GM12892 (cell line): ENCODE measurements around the gene RAPGEFL1.

Experiments
- DNase-seq: peaks from one replicate; pipeline ENCODE4 v3.0.0; 2011; ENCODE audit not compliant: insufficient read length
- FAIRE-seq: peaks from 2 replicates; lab custom pipeline; 2011; peaks lifted over from hg19 to GRCh38; lab: Jason Lieb, UNC
- POLR2A ChIP-seq: IDR thresholded peaks from 2 replicates; pipeline ENCODE4 v1.6.1; 2011; ENCODE audit warnings: low read depth, low read length, control low read depth
- POLR2AphosphoS5 ChIP-seq: IDR thresholded peaks from 2 replicates; pipeline ENCODE4 v1.6.1; 2011; ENCODE audit warnings: low read depth, low read length, control low read depth
- TAF1 ChIP-seq: IDR thresholded peaks from 2 replicates; pipeline ENCODE4 v1.6.1; 2011; ENCODE audit warnings: low read depth, mild to moderate bottlenecking, control low read depth, low read length, borderline replicate concordance

Gene RAPGEFL1

DNA sequence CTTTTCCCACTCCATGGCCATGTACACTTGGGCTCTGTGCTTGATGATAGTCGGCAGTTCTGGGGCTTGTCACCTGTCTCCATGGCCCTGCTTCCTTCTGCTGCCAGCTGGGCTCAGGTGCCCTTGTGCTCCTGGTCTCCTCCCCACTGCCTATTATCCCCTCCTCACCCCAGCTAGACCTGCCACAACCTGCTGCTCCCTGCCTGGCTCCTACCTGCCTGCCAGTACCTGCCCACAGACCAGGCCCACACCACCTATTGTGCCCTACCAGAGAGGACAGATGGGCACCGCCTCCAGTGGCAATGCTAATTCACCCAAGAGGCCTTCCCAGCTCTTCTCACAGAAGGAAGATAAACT, 538 bp upstream of the RAPGEFL1 start:
- no peak for TF ChIP-seq POLR2A
- TF ChIP-seq POLR2AphosphoS5 = no peak
- TF ChIP-seq TAF1 = no peak
- FAIRE-seq (peak; percentile 21), DNase-seq (no peak)

DNA sequence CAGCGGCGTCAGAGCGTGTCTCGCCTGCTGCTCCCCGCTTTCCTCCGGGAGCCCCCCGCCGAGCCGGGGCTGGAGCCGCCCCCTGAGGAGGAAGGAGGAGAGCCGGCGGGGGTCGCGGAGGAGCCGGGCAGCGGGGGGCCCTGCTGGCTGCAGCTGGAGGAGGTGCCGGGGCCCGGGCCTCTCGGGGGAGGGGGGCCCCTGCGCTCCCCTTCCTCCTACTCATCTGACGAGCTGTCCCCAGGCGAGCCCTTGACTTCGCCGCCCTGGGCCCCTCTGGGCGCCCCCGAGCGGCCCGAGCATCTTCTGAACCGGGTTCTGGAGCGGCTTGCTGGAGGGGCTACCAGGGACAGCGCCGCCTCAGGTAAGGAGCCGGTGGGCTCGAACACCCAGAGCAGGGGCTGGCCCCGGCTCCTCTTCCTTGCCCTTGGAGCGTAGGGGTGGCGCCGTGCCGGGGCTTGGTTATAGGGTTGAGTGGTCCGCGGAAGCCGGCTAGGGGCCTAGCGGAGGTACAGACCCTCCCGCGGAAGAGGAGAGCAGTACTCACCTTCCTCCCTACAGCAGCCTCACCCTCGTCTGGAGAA, 841 bp downstream of the RAPGEFL1 start:
- FAIRE-seq (no peak), DNase-seq (no peak)
- TF ChIP-seq POLR2A = no peak
- no peak for TF ChIP-seq TAF1
- TF ChIP-seq POLR2AphosphoS5 = no peak

DNA sequence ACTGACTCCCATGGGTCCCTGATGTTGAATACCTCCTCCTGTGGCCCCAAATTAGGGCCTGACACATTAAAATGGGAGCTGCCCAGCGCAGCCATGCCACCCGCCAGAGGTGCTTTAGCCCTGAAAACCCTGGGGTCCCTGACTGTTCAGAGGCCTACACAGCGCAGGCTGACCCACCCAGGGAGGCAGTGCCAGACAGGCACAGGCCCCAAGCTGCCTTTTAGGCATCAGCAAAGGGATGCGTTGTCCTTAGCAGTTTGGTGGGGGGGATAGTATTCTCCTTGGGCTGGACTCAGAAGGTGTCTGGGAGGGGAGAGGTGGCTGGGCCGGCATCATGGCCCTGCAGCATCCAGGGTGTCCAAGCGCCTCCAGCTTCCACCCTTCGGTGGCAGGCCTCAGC, 1.4 kb downstream of the RAPGEFL1 start:
- no peak for FAIRE-seq
- no peak for DNase-seq
- no peak for TF ChIP-seq POLR2AphosphoS5
- TF ChIP-seq POLR2A = no peak
- no peak for TF ChIP-seq TAF1

DNA sequence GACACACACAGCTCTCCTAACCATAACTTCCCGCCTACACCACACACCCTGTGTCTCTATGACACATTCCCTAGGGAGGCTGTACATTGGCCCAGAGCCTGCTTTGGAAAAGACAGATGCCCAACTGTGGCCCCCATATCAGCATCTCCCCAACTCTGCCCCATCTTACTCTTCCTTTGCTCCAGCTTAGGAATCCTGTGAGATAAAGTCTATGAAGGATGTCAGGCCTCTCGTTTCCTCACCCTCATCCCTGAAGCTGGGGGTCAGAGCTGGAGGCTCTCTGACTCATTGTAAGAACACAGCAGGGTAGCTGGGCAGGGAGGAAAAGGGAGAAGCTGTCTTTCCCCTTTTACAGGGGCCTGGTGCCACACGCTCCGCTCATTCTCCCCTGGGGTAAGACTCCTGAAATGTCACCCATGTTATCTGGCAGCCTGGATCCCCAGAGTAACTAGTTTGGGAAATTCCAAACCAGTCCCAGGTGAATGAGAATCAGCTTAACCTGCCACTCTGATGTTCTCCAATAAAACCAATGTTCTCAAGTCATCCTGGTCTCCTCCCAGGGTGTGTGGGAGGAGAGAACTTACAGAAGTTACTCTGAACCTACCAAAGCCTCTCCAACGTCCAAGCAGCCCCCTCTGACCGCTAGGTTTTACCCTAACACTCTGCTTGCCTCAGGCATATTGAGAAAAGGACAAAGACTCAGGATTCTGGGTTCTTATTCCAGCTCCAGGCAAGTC, 2.8 kb downstream of the RAPGEFL1 start:
- TF ChIP-seq POLR2AphosphoS5 (no peak), TAF1 (no peak), POLR2A (no peak)
- DNase-seq (no peak), FAIRE-seq (no peak)

DNA sequence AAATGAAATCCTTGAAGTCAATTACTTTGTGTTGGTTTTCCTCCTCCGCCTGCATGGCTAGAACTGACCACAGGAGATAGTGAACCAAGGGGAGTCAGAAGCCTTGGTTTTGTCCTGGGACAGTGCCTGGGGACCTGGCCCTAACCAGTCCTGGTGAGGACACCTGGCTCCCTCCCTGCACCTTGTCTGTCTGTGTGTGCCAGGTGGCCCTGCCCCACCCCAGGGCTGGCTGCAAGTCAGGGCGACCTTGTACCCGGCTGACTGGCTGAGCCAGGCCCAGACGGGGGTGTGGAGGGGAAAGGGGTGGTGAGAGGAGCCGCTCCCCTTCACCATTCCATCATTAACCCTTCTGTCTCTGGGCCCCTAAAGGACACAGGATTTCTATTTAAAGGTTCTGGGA, 3.4 kb downstream of the RAPGEFL1 start:
- no peak for DNase-seq
- TF ChIP-seq TAF1 = no peak
- no peak for FAIRE-seq

DNA sequence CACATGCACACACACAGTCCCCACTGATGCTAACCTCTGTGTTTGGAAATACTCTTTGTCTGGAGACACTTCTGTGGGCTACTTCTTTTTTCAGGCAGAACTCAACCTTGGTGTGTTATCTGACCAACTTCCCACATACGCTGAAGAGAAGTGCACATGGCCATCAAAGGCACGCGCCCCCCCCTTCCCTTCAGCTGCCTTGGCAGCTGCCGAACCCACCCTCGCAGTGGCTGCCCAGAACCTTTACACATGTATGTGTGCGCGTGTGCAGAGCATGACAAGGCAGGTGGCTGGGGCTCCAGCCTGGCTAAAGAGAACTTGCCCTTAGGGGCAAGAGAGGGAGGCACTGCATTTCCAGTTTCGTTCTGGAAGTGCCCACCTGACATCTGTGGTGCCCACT, 3.9 kb downstream of the RAPGEFL1 start:
- DNase-seq = no peak
- FAIRE-seq = no peak
- TF ChIP-seq POLR2A = no peak
- no peak for TF ChIP-seq TAF1
- no peak for TF ChIP-seq POLR2AphosphoS5

DNA sequence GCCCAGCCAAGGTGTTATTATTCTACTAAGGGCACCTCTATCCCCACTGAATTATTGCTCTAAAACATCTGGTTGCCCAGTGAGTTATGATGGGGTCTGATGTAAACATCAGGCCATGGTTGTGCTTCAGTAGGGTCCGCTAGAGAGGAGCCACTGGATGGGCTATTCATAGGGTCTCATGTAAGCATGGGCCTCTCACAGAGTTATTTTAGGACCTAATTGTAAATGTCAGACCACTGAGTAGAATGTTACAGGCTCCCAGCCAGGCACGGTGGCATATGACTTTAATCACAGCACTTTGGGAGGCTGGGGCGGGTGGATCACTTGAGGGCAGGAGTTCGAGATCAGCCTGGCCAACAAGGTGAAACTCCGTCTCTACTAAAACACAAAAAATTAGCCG, 5.3 kb downstream of the RAPGEFL1 start:
- no peak for DNase-seq
- no peak for TF ChIP-seq TAF1
- TF ChIP-seq POLR2A = no peak
- no peak for TF ChIP-seq POLR2AphosphoS5
- no peak for FAIRE-seq

DNA sequence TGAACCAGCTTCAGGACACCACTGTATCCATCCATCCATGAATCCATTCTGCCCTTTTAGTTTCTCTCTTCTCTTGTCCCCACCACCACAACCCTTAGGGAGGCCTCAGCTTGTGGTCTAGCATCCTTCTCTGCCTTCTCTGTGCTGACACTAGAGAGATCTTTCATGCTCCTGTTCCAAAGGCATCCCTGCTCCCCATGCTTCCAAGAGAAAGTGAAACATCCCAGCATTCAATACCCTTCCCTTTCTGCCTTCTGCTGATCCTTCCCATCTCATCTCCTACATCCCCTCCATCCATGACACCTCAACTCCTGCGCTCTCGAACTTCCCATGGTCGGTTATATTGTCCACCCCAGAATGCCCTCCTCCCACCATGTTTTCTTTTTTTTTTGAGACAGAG, 10.0 kb downstream of the RAPGEFL1 start:
- no peak for FAIRE-seq

DNA sequence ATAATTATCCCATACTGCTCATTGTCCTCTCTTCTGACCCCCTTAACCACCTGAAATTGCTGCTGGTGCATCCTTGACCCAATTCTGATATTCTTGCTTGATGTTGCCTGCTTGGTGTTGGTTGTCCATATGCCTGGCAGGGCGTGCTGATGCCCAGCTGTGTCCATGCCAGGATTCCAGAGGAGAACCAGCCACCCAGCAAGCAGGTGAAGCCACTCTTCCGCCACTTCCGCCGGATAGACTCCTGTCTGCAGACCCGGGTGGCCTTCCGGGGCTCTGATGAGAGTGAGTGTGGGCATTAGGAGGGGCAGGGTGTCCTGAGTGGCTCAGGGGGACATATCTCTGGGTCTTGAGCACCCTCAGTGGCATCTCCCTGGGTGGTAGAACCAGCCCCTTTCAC, 11.4 kb downstream of the RAPGEFL1 start:
- FAIRE-seq = no peak
- no peak for DNase-seq
- TF ChIP-seq POLR2A = no peak
- TF ChIP-seq POLR2AphosphoS5 = no peak
- no peak for TF ChIP-seq TAF1

More for the DNA sequence above, 10.0 kb downstream of the RAPGEFL1 start:
- TF ChIP-seq POLR2A (no peak), POLR2AphosphoS5 (no peak), TAF1 (no peak)
- DNase-seq = no peak

DNA sequence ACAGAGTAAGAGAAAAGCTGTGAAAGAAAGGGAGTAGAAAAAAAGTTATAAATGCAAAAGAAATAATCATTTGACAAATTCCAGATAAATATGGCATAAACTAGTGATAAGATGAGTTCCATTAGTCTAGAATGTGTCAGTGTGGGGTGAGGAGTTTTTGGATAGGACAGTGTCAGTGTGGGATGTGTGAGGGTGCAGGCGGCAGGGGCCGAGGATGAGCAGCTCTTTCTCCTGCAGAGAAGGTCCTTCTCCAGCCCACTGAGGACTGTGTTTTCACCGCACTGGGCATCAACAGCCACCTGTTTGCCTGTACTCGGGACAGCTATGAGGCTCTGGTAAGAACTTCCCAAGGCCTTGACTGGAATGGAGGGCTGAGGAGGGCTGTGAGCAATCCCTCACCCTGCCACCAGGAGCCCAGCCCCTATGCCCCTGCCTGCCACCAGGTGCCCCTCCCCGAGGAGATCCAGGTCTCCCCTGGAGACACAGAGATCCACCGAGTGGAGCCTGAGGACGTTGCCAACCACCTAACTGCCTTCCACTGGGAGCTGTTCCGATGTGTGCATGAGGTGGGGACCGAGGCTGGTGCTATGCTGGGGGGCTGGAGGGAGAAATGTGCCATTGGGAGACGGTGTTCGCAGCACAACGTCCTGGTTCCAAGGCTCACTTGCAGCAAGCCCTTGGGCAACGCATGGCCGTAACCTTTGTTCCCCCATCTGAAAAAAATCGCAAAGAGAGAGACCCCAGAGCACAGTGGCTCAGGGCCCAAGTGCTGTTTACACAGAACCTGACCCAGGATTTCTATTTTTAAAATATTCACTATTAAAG, 13.1 kb downstream of the RAPGEFL1 start:
- FAIRE-seq (no peak), DNase-seq (no peak)
- TF ChIP-seq TAF1 = no peak

DNA sequence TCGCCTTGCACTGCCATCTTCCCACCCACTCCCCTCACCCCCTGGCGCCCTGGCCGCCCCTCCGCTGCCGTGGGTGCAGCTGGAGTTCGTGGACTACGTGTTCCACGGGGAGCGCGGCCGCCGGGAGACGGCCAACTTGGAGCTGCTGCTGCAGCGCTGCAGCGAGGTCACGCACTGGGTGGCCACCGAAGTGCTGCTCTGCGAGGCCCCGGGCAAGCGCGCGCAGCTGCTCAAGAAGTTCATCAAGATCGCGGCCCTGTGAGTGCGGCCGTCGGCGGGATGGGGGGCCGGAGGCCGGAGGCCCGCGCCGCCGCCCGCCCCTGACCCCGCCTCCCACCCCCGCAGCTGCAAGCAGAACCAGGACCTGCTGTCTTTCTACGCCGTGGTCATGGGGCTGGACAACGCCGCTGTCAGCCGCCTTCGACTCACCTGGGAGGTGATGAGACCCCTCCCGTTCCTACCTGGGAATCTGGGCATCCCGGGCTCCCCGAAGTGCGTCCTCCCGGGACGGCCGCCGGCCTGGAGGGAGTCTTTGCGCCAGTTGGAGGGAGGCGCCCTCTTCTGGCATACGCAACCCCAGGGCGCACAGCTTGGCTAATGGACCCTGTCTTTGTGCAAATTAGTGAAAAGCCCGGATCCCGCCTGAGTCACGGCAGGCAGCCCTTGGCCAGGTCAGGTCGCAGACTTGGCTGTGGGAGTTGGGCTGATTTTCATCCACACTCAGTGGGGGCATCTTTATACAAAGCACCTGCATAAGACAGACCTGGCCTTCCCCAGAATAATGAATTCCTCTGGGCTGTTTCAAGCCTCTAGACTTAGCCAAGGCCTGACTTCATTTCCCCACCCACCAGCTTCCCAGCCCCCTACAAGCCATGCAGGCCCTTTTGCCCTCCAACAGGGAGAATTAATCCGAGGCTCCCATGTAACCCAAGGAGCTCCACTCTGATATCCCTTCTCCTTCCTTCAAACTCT, 14.3 kb downstream of the RAPGEFL1 start:
- DNase-seq = peak; percentile 75
- TF ChIP-seq POLR2AphosphoS5 (no peak), TAF1 (no peak)

More for the DNA sequence above, 14.3 kb downstream of the RAPGEFL1 start:
- FAIRE-seq = peak; percentile 95
